HEK293T (cell line): ENCODE results near the gene PLB1.

ENCODE experiments used
- ARNT ChIP-seq: fragments of 450-650 bp; IDR thresholded peaks from 2 replicates; pipeline ENCODE4 v1.6.1; 2017; ENCODE audit warnings: mild to moderate bottlenecking
- BHLHE40 ChIP-seq: fragments of 450-650 bp; IDR thresholded peaks from 2 replicates; pipeline ENCODE4 v1.6.1; 2016; ENCODE audit warnings: mild to moderate bottlenecking, moderate library complexity, borderline replicate concordance
- ELF4 ChIP-seq: fragments of 450-650 bp; IDR thresholded peaks from 2 replicates; pipeline ENCODE4 v1.6.1; 2017; ENCODE audit warnings: antibody characterized with exemption
- FOXA1 ChIP-seq: fragments of 450-650 bp; IDR thresholded peaks from 2 replicates; pipeline ENCODE4 v1.6.1; 2016; ENCODE audit warnings: mild to moderate bottlenecking
- FOXM1 ChIP-seq: fragments of 450-650 bp; IDR thresholded peaks from 2 replicates; pipeline ENCODE4 v1.6.1; 2017; ENCODE audit warnings: mild to moderate bottlenecking, borderline replicate concordance
- L3MBTL2 ChIP-seq: fragments of 450-650 bp; conservative IDR thresholded peaks from 2 replicates; pipeline ENCODE4 v1.6.1; 2016; ENCODE audit warnings: mild to moderate bottlenecking
- PKNOX1 ChIP-seq: fragments of 450-650 bp; IDR thresholded peaks from 2 replicates; pipeline ENCODE4 v1.6.1; 2016
- SP1 ChIP-seq: fragments of 450-650 bp; IDR thresholded peaks from 2 replicates; pipeline ENCODE4 v1.6.1; 2017
- SUZ12 ChIP-seq: fragments of 450-650 bp; IDR thresholded peaks from 2 replicates; pipeline ENCODE4 v1.6.1; 2016; ENCODE audit warnings: mild to moderate bottlenecking
- TARDBP ChIP-seq: fragments of 450-650 bp; IDR thresholded peaks from 2 replicates; pipeline ENCODE4 v1.6.1; 2016

- TF ChIP-seq SUZ12 (no peak), ELF4 (no peak), FOXM1 (no peak), L3MBTL2 (no peak), ARNT (no peak), SP1 (no peak), PKNOX1 (no peak), TARDBP (no peak), FOXA1 (no peak), BHLHE40 (no peak)
These were observed 135.8 kb downstream of the PLB1 start for GRCh38 chr2:28631514-28632206.
